ENCODE measurements around the gene MTUS2. TPM values are rescaled to one million over a fixed set of nuclear protein-coding genes. Genes with fewer than 3 reads are reported as not detected.
A peak's percentile ranks its signal among the peaks of the same experiment; 100 is the strongest.

MTUS2 gene
- polyA plus RNA-seq, 4 donors, result 0.74 to 6.2 (median 1.6) TPM

DNA sequence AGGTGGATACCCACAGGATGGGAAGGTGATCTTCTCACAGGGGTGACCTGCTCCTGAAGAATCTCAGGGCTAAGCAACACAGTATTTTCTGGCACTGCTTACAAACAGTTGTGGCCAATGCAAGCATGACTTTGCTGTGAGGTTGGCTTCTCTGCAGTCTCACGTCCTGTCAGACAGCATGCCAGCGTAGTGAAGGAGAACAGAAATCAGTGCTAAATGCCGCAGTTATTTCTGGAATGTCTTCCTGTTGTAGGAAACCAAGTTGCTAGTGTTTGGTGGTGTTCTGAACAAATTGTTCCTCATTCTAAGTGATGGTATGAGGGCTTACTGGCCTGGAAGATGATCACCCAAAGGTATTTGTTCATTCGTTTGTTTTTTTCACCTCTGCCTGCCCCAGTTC, 320.1 kb downstream of the MTUS2 start:
- peak in 1 of 4 donors; percentile 25 for DNase-seq (ENCODE audit: low read depth in 4 of 4, low spot score in 3 of 4)

DNA sequence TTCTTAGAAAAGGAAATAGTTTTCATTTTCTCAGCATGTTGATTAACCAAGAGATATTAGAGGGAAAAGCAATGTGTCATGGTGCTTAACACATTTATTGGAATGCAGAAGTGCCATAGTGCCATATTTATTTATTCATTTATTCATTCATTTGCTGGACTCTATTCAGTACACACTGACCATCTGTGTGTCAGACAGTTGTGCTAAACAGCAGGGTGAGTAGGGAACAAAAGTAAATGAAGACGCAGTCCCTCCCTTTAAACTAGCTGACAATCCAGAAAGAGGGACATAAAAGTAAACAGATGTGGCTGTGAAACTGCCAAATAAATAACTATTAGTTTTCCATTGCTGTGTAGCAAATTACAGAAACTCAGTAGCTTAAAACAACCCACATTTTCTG, 323.7 kb downstream of the MTUS2 start:
- no peak for DNase-seq (ENCODE audit: low read depth in 4 of 4, low spot score in 3 of 4)

DNA sequence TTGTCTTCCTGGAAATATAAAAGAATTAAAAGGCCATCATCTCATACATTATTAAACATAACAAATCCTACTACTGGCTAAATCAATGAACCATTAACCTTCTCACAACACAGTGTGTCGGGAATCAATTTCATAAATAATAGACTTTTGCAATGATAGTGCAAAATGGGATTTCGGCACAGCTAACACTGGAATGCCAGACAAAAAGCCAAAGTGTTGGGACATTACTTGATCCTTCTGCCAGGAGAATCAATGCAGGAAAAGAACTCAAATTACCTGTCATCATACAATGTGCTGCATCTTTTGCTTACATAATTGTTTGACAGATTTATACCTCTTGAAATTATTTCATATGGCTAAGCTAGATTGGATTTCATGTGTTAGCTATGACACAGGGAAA, 334.3 kb downstream of the MTUS2 start:
- no peak for DNase-seq (ENCODE audit: low read depth in 4 of 4, low spot score in 3 of 4)

DNA sequence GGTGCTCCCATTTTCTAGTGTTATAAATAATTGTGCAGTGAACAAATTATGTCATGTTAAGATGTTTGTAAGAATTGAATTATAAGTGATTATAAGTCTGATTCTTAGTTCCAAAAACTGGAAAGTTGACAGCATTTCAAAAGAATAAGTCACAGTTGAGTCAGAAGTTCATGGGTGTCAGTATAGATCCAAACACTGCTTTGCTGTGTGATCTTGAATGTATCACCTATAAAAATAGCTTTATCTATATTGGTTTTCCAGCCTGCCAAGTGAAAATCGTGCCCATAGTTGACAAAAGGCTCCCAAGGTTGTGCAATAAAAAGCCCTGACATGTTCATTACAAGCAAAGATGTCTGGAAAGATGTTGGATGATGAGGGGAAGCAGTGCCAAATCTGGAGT, 336.0 kb downstream of the MTUS2 start:
- DNase-seq (ENCODE audit: low read depth in 4 of 4, low spot score in 3 of 4), result no peak

DNA sequence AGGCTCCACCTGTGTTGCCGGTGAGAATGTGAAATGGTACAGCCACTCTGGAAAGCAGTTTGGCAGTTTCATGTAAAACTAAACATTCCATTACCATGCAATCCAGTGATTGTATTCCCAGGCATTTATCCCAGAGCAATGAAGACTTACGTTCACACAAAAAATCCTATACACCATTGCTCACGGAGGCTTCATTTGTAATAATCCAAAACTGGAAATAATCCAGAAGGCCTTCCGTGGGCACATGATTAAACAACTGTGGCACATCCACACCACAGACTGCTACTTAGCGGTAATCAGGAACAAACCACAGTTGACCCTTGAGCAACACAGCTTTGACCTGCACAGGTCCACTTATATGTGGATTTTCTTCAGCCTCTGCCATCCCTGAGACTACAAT, 339.7 kb downstream of the MTUS2 start:
- no peak for DNase-seq (ENCODE audit: low read depth in 4 of 4, low spot score in 3 of 4)

DNA sequence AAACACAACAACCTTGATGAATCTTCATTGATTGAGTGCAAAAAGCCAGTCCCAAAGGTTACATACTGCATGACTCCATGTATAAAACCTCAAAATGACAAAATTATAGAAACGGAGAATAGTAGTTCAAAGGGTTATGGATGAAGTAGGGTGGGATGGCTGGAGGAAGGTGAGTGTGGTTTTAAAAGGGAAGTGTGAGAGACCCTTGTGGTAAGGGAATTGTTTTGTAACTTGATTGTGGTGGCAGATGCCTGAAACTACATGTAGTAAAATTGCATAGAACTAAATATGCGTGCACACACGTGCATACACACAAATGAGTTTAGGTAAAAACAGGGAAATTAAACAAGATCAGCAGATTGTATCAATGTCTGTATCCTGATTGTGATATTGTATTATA, 340.7 kb downstream of the MTUS2 start:
- no peak for DNase-seq (ENCODE audit: low read depth in 4 of 4, low spot score in 3 of 4)

DNA sequence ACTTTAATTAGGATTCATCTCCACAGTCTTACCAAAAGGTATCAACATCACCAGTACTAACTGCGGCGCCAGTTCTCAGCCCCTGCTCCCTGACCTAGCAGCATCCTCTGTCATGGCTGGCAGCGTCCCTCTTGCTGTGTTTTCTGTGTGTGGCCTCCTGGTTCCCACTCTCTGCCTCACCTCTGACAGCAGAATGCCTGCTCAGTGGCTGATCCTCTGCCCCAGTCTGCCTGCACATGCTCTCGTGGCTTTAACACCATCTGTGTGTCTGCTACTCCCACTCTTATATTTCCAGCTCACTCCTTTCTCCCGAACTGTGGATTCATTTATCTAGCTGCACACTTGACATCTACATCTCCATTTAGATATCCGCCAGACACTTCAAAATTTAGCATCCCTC, 341.5 kb downstream of the MTUS2 start:
- DNase-seq (ENCODE audit: low read depth in 4 of 4, low spot score in 3 of 4), result no peak

DNA sequence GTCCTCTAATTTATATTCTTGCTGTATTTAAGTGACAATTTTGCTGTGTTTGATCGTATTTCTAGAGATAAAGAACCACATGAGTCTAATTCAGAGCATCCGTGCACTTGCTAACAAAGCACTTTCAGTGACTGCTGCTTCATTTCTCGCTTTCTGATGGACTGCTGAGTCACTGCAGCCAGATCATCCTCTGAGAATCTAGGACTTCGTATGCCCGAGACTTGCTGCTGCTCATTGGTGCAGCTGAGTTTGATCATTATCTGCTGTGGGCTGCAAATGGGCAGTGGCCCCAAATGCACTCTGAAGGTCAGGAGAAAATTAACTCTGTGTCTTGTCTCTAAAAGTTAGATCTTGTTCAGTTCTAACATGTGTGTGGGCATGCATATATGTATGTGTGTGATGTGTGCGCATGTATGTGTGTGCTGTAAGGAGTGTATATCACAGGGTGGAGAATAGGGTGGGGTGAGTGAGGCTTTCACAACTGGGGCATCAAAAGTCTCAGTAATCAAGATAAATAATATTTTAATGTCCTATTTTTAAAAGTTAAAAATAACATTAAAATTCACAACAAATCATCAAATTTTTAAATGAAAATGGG, 342.6 kb downstream of the MTUS2 start:
- no peak for DNase-seq (ENCODE audit: low read depth in 4 of 4, low spot score in 3 of 4)

DNA sequence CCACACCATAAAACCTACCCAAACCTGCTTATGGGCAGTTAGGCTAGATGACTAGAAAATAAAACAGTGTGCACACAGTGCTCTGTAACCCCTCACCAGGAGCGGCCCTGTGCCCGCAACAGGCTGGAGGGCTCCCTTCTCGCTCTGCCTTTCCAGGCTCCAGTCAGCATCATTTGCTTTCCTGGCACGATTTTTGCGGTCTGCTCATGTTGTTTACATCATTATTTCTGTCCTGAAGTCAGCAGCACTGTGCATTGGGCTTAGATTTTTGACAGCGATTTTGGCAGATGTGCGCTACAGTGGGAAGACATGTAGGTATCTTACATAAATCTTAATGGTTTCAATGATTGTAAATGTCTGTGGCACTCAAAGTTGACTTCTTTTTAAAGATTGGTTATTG, 344.0 kb downstream of the MTUS2 start:
- DNase-seq (ENCODE audit: low read depth in 4 of 4, low spot score in 3 of 4), result no peak

DNA sequence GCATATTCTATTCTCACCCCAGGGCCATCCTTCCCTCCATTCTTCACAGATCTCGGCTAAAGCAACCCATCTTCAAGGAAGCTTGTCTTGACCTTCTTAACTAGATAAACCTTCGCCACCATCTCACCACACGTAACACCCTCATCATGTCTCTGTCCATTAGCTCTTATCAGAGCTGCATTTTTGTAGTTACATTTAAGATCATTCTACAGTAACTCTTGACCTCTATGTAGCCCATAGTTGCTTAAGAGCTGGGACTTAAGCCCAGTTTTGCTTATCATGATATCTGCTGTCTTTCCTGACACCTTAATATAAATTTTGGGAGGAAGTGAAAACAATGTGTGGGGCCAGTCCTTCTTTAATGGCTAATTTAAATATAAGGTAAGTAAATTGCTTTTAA, 345.1 kb downstream of the MTUS2 start:
- no peak for DNase-seq (ENCODE audit: low read depth in 4 of 4, low spot score in 3 of 4)

DNA sequence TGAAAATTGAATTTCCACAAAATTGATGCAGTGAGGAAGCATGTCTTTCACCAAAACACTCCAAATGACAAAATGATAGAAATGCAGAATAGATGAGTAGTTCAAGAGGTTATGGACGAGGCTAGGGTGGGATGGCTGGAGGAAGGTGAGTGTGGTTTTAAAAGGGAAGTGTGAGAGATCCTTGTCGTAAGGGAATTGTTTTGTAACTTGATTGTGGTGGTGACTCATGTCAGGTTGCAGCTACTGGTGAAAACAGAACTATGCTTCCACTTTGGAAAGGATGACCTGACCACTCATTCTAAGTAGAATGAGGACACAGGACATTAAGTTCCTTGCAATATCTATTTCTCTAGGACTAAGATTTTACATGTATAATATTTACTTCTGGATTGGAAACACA, 345.7 kb downstream of the MTUS2 start:
- no peak for DNase-seq (ENCODE audit: low read depth in 4 of 4, low spot score in 3 of 4)

DNA sequence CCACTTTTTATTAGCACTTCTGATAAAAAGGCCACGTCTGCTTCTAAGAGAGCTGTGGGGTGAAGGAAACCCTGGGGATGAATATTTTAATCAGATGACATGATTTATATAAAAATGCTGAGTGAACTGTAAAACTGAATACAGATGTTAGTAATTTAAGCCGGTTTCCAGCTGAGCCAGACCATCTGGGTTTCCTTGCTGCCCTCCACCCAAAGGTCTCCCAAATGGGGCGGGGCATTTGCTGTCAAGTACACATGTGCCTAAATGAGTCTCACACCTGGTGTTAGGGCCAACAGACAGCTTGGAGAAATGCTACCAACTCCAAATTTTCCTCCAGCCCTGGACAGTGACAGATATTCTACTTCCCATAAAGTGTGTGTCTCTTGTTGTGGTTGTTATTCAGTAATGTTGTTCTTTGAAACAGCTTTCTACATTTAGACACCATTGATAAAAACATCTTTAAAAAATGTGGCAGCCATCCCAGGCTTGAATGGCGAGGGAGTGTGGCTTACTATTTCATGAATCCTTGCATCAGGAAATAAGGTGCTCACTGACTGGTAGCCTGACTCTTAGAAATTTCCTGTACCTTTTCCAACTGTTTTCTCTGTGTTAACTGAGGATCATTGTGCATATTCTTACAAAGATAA, 350.4 kb downstream of the MTUS2 start:
- DNase-seq (ENCODE audit: low read depth in 4 of 4, low spot score in 3 of 4), result peak in 3 of 4 donors; percentile 26 to 35 (median 32)

DNA sequence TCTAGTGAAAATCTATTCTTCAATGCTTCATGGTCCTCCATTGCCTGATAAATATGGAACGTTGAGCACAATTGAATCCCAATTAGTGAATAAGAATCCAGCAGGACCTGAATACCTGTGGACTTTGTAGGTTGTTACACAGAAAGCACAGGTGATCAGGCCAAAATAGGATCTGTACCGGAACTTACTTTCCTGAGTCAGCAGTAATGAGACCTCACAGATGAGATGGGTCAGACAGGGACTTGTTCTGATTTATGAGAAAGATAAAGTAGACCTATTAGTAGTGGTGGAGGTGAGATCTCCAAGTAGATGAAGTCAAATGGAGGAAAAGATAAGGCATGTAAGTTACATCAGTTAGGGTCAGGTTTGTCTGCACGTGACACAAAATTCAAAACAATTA, 351.1 kb downstream of the MTUS2 start:
- no peak for DNase-seq (ENCODE audit: low read depth in 4 of 4, low spot score in 3 of 4)

DNA sequence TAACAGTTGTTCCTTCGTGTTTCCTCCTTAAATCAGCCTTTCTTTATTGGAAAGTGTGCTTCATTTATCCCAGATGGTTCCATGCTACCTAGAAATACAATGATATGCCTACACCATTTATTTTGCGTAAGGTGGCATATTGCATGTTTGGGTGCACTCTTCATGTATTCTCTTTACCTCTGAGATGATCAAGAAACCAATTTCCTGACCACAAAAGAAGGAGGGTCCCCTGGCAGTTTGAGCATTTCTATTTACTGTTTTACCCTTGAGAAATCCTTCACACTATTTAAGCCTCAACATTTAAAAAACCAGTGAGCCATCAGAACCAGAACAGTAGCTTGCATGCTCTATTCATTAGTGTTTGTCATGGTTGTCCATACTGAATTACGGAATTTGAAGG, 354.0 kb downstream of the MTUS2 start:
- DNase-seq (ENCODE audit: low read depth in 4 of 4, low spot score in 3 of 4), result no peak

DNA sequence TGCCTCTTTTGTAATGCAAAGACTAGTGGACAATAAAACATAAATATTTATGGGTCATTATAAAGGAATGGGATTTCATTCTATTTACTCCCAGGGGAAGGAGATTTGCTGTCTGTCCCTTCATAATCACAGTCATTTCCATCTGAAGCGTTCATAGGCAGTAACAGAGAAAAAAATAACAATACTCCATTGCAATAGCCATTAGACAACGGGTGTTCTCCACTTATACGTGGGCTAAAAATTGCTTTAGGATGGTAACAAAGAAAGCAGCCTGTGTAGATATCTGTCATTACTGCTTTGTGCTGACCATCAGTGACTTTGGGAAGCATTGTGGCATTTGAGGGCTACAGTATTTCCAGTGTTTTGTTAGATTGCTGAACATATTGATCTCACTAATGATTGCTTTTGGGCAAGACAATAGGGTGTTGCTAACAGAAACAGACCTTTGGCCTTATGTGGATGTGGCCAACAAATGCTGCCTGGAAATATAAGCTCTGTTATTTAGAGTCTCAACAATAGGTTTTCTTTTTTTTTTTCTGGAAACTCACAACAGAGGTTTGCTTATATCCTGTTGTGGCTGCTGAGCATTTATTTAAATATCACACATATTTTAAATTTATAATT, 355.2 kb downstream of the MTUS2 start:
- no peak for DNase-seq (ENCODE audit: low read depth in 4 of 4, low spot score in 3 of 4)

DNA sequence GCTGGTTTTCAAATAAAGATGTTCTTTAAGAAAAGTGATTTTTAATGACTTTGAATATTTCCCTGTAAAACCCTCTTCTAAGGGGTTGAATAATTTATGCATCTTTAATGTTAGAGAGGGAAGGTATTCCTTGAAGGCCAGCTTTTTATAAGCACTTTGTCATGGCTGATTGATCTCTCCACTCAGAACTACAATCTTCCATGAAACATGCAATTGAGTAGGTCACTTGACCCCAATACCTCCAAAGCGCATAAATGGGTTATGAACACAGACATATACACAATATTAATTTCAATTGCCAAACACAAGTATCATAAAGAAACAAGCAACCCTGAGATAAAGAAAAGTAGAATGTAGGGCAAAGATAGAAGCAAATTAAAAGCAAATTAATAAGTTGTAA, 359.9 kb downstream of the MTUS2 start:
- DNase-seq (ENCODE audit: low read depth in 4 of 4, low spot score in 3 of 4), result no peak

DNA sequence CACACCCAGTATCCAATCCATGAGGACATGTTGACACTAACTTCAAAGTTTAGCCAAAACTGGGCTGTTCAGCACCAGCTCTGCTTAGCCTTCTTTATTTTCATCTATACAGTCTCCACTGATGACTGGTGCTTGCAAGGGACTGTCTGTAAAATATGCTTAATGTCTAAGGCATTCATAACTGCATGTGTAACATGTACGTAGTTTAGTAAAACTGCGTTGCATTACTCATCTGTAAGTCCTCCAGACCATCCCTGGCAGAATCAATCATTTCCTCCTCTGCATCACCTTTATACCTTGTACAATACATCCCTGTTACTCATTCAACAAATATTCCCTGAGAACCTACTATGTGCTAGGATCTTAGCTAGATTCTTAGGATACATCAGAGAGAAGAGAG, 362.1 kb downstream of the MTUS2 start:
- no peak for DNase-seq (ENCODE audit: low read depth in 4 of 4, low spot score in 3 of 4)

DNA sequence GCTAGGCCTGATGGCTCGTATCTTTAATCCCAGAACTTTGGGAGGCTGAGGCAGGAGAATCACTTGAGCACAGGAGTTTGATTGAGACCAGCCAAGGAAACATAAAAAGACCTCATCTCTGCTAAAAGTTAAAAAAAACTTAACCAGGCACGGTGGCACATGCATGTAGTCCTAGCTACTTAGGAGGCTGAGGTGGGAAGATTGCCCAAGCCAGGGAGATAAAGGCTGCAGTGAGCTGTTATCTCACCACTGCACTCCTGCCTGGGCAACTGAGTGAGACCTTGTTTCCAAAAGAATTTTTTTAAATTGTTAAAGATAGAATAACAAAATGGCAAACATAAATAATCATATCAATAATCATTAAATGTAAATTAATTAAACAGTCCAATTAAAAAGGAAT, 365.8 kb downstream of the MTUS2 start:
- DNase-seq (ENCODE audit: low read depth in 4 of 4, low spot score in 3 of 4), result no peak

DNA sequence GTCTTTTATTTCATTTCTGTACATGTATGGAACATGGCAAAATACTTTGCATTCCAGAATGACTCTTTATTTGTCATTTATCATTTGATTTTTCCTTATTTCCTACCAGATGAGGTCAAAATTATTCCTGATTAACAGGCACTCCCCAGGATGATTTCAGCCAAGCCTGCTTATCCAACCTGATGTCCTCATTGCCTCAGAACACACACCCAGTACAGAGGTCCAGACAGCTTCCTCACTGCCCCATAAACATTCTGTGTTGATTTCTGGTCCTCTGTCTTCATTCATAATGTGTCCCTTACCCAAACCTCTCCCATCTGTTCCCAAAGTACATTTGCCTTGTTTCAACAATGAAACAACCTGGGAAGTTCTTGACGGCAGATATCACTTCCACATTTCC, 367.4 kb downstream of the MTUS2 start:
- DNase-seq (ENCODE audit: low read depth in 4 of 4, low spot score in 3 of 4), result no peak

DNA sequence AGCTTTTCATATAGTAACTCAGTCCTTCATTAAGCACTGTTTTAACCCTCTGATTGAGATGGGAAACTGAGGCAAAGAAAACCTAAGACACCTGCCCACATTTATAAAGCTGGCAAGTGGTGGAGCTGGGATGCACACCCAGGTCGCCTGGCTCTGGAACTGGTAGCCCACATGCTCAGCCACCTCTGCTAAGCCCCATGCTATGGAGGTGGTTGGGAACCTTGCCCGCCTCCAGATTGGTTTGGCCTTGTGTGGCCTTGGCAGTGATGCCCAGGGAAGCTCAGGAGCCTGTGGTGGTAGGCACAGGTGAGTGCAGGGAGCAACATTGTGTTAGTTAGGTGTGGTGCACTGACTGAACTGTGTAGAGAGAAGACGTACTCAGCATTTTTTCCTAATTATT, 370.2 kb downstream of the MTUS2 start:
- DNase-seq (ENCODE audit: low read depth in 4 of 4, low spot score in 3 of 4), result no peak

DNA sequence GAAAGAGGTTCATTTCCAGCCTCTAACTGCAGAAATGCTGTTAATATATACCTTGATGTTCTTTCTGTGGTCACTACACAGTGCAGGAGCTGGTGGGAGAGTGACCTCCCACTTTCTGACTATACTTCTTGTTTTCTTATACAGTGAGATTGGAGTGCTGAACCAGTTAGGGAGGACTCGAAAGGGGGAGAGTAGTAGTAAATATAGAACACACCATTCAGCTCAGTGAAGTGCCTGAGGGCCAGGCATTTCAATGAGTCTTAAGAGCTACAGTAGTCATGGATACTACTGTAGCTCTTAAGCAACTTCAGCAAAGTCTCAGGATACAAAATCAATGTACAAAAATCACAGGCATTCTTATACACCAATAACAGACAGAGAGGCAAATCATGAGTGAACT, 372.9 kb downstream of the MTUS2 start:
- no peak for DNase-seq (ENCODE audit: low read depth in 4 of 4, low spot score in 3 of 4)

DNA sequence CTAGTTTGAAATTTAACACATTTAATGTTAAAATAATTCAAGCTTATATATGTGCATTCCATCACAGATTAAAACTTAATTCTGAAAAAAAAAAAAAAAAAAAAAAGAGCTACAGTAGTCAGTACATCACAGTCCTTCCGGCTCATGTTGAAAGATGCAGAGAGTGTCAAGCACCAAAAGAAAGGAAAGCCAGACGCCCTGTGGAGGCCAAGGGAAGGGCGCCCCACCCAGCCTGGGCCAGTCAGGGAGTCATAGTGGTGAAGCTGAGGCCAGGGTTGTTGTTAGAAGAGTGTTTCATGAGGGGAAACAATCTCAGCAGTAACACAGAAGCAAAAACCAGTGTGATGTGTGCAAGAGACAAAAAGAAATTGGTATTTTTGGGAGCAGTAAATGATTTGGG, 375.3 kb downstream of the MTUS2 start:
- no peak for DNase-seq (ENCODE audit: low read depth in 4 of 4, low spot score in 3 of 4)

Measured in left renal pelvis (tissue), 4 donors.